LHCN-M2 (cell line): ENCODE results near the gene PLA2G5. TPM values are rescaled to one million over a fixed set of nuclear protein-coding genes. Genes with fewer than 3 reads are reported as not detected.

ENCODE experiments used
- total RNA-seq: library from RNA; depleted of rRNA; stranded (reverse); fragments of >200 nt; gene quantifications from 2 replicates; pipeline ENCODE4 v1.2.3, GENCODE V29; 2014; rRNA removed

Gene PLA2G5
- total RNA-seq, 1 experiment from 2014 or later, result not detected

Other genes starting within 250 kb of the PLA2G5 start
- gene OTUD3, start 187.8 kb upstream of the PLA2G5 start, total RNA-seq, result 4.0 and 4.4 TPM in 2 replicates
- gene PLA2G2E, start 146.6 kb upstream of the PLA2G5 start, total RNA-seq, result not detected in 2 replicates
- not detected in 2 replicates for gene PLA2G2A, start 90.6 kb upstream of the PLA2G5 start, total RNA-seq
- not detected in 2 replicates for gene PLA2G2D, start 49.3 kb downstream of the PLA2G5 start, total RNA-seq
- not detected in 2 replicates for gene PLA2G2F, start 69.1 kb downstream of the PLA2G5 start, total RNA-seq
- gene UBXN10, start 115.9 kb downstream of the PLA2G5 start, total RNA-seq, result not detected in 2 replicates
- gene PLA2G2C, start 116.3 kb downstream of the PLA2G5 start, total RNA-seq, result not detected in 2 replicates
- not detected in 2 replicates for gene VWA5B1, start 220.7 kb downstream of the PLA2G5 start, total RNA-seq